Keratinocyte (primary cell): ENCODE data around the gene C21orf58.

ENCODE experiments used
- EZH2 ChIP-seq: IDR thresholded peaks from one replicate; pipeline ENCODE4 v1.6.1; 2012; ENCODE audit warnings: inconsistent platforms, mild to moderate bottlenecking, low read length, moderate library complexity
- TF ChIP-seq, protein P1 (sequence below), 3 experiments: IDR thresholded peaks in 1 of 3; conservative IDR thresholded peaks in 1 of 3; optimal IDR thresholded peaks in 1 of 3; 2 replicates in 2 of 3; 3 replicates in 1 of 3; pipeline versions ENCODE3 to v1.5.1; 2011; ENCODE audit warnings: low read length in 3 of 3, mild to moderate bottlenecking in 3 of 3, moderate library complexity in 2 of 3, control low read depth in 1 of 3, inconsistent platforms in 1 of 3; ENCODE audit not compliant: insufficient read depth in 2 of 3; ENCODE audit errors: extremely low read depth in 1 of 3

DNA sequence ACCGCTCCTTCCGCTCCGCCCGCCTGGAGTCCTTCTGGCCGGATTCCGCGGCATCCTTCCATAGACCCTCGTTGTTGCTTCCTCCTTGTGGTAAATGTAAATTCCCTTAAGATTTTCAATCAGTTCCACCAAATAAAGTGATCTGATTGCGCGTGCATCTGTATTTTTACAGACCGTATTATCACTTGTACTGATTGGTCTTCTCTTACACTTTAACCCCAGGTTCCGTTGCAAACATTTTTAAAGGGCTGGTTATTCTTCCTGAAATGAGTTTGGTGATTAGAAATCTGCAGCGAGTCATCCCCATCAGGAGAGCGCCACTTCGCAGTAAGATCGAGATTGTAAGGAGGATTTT, 37.0 kb downstream of the C21orf58 start:
- TF ChIP-seq, protein P1, sequence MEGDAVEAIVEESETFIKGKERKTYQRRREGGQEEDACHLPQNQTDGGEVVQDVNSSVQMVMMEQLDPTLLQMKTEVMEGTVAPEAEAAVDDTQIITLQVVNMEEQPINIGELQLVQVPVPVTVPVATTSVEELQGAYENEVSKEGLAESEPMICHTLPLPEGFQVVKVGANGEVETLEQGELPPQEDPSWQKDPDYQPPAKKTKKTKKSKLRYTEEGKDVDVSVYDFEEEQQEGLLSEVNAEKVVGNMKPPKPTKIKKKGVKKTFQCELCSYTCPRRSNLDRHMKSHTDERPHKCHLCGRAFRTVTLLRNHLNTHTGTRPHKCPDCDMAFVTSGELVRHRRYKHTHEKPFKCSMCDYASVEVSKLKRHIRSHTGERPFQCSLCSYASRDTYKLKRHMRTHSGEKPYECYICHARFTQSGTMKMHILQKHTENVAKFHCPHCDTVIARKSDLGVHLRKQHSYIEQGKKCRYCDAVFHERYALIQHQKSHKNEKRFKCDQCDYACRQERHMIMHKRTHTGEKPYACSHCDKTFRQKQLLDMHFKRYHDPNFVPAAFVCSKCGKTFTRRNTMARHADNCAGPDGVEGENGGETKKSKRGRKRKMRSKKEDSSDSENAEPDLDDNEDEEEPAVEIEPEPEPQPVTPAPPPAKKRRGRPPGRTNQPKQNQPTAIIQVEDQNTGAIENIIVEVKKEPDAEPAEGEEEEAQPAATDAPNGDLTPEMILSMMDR (optimal IDR thresholded peaks at IDR 0.05 in 1 of 3, IDR thresholded peaks at IDR 0.05 in 1 of 3, conservative IDR thresholded peaks at IDR 0.05 in 1 of 3; ENCODE audit: extremely low read depth in 1 of 3, insufficient read depth in 2 of 3, low read length in 3 of 3), result no peak
- no peak for TF ChIP-seq EZH2
